Neural cell (in vitro differentiated cells): ENCODE results near the gene CTCF.

Experiments
- CTCF ChIP-seq: fragments of 450-650 bp; IDR thresholded peaks from 2 replicates; pipeline ENCODE4 v1.5.1; 2014; ENCODE audit warnings: antibody characterized with exemption, mild to moderate bottlenecking, moderate library complexity; ENCODE audit not compliant: poor library complexity, severe bottlenecking
- EP300 ChIP-seq: fragments of 450-650 bp; conservative IDR thresholded peaks from 2 replicates; pipeline ENCODE4 v1.6.1; 2014; ENCODE audit warnings: antibody characterized with exemption, mild to moderate bottlenecking, moderate library complexity; ENCODE audit not compliant: poor library complexity, severe bottlenecking
- EZH2 ChIP-seq: fragments of 200-600, 300-800 bp; shearing (Covaris generic), sonication (generic); IDR thresholded peaks from 2 replicates; pipeline ENCODE4 v1.6.1; 2014; ENCODE audit warnings: antibody characterized with exemption, low read length, borderline replicate concordance, mild to moderate bottlenecking; ENCODE audit not compliant: insufficient read depth, poor library complexity, severe bottlenecking
- POLR2AphosphoS5 ChIP-seq: IDR thresholded peaks from 2 replicates; pipeline ENCODE4 v1.6.1; 2012
- RAD21 ChIP-seq: fragments of 450-650 bp; conservative IDR thresholded peaks from 2 replicates; pipeline ENCODE4 v1.6.1; 2014; ENCODE audit warnings: antibody characterized with exemption, mild to moderate bottlenecking, moderate library complexity
- REST ChIP-seq: IDR thresholded peaks from 2 replicates; pipeline ENCODE4 v1.6.1; 2012; ENCODE audit warnings: borderline replicate concordance
- SMC3 ChIP-seq: fragments of 450-650 bp; conservative IDR thresholded peaks from 2 replicates; pipeline ENCODE4 v1.6.1; 2014; ENCODE audit warnings: antibody characterized with exemption, mild to moderate bottlenecking, moderate library complexity; ENCODE audit not compliant: poor library complexity
- TAF1 ChIP-seq: IDR thresholded peaks from 2 replicates; pipeline ENCODE4 v1.6.1; 2012; ENCODE audit warnings: low read depth

- TF ChIP-seq TAF1: no peak
- TF ChIP-seq CTCF: no peak
- no peak for TF ChIP-seq REST
- no peak for TF ChIP-seq EP300
- no peak for TF ChIP-seq EZH2
- TF ChIP-seq SMC3: no peak
- TF ChIP-seq RAD21: no peak
- TF ChIP-seq POLR2AphosphoS5: no peak
Observed at GRCh38 chr16:67674851-67675578, 112.7 kb downstream of the CTCF start.
